Progenitor cell of endocrine pancreas (in vitro differentiated cells): ENCODE results near the gene IGFLR1. TPM values are rescaled to one million over a fixed set of nuclear protein-coding genes. Genes with fewer than 3 reads are reported as not detected.

ENCODE experiments used
- DNase-seq: peaks from one replicate; pipeline ENCODE4 v3.0.0; 2021; ENCODE audit warnings: low spot score; ENCODE audit not compliant: unreplicated experiment
- H3K27ac Mint-ChIP-seq: 2 replicates; pipeline ENCODE4 v1.8.0; 2021; ENCODE audit warnings: mild to moderate bottlenecking, moderate library complexity, mixed read lengths
- H3K27me3 Mint-ChIP-seq: 2 replicates; pipeline ENCODE4 v1.8.0; 2021; ENCODE audit warnings: mixed read lengths
- H3K36me3 Mint-ChIP-seq: 2 replicates; pipeline ENCODE4 v1.8.0; 2022; ENCODE audit warnings: mixed read lengths; ENCODE audit not compliant: insufficient read depth
- H3K4me1 Mint-ChIP-seq: 2 replicates; pipeline ENCODE4 v1.8.0; 2021; ENCODE audit warnings: low read depth, mixed read lengths
- H3K4me3 Mint-ChIP-seq: 2 replicates; pipeline ENCODE4 v1.8.0; 2021; ENCODE audit warnings: low read depth, mild to moderate bottlenecking, moderate library complexity, mixed read lengths
- H3K9me3 Mint-ChIP-seq: 2 replicates; pipeline ENCODE4 v1.8.0; 2021; ENCODE audit warnings: low read depth, mixed read lengths
- CTCF ChIP-seq: fragments of 200-600 bp; sonication (generic); IDR thresholded peaks from one replicate; pipeline ENCODE4 v1.5.0; 2021; ENCODE audit warnings: antibody characterized with exemption, mild to moderate bottlenecking; ENCODE audit not compliant: unreplicated experiment
- total RNA-seq: library from RNA; stranded (reverse); gene quantifications from 2 replicates; pipeline ENCODE4 v1.2.1, GENCODE V29; 2021

Gene IGFLR1
- total RNA-seq, 1 donor from 2014 or later: 5.1 TPM

- Mint-ChIP-seq H3K4me1 (peaks cover 9% of the 10 kb centered on the region), H3K27ac (peak overlapping the region; percentile 98), H3K9me3 (no peaks in the 10 kb centered on the region), H3K4me3 (peak overlapping the region; percentile 76), H3K27me3 (no peaks in the 10 kb centered on the region), H3K36me3 (peaks cover 9% of the 10 kb centered on the region)
- TF ChIP-seq CTCF: peak; percentile 52
- DNase-seq: peak; percentile 94
Measured at GRCh38 chr19:35740423-35741202, 1.6 kb downstream of the IGFLR1 start.

- H3K9me3 Mint-ChIP-seq: no peaks in the 10 kb centered on the region
- H3K4me3 Mint-ChIP-seq: peak overlapping the region; percentile 76
- no peak for TF ChIP-seq CTCF
- no peak for DNase-seq
- H3K36me3 Mint-ChIP-seq: peaks cover 10% of the 10 kb centered on the region
- no peaks in the 10 kb centered on the region for H3K27me3 Mint-ChIP-seq
- H3K27ac Mint-ChIP-seq: no peak overlapping the region
- H3K4me1 Mint-ChIP-seq: peaks cover 7% of the 10 kb centered on the region
Measured at GRCh38 chr19:35740108-35740422, 2.2 kb downstream of the IGFLR1 start.

GRCh38 chr19:35739275-35740107 lies 2.8 kb downstream of the IGFLR1 start:
- H3K4me3 Mint-ChIP-seq: peak overlapping the region; percentile 76
- no peak for DNase-seq
- no peak for TF ChIP-seq CTCF
- peaks cover 13% of the 10 kb centered on the region for H3K36me3 Mint-ChIP-seq
- H3K4me1 Mint-ChIP-seq: peaks cover 4% of the 10 kb centered on the region
- H3K27ac Mint-ChIP-seq: peak overlapping the region; percentile 45
- no peaks in the 10 kb centered on the region for H3K27me3 Mint-ChIP-seq
- no peaks in the 10 kb centered on the region for H3K9me3 Mint-ChIP-seq

- no peak overlapping the region for H3K27ac Mint-ChIP-seq
- peaks cover 3% of the 10 kb centered on the region for H3K4me1 Mint-ChIP-seq
- H3K36me3 Mint-ChIP-seq: peaks cover 18% of the 10 kb centered on the region
- no peak for DNase-seq
- no peak overlapping the region for H3K4me3 Mint-ChIP-seq
- no peaks in the 10 kb centered on the region for H3K27me3 Mint-ChIP-seq
- no peak for TF ChIP-seq CTCF
- H3K9me3 Mint-ChIP-seq: no peaks in the 10 kb centered on the region
Measured at GRCh38 chr19:35738887-35739229, 3.4 kb downstream of the IGFLR1 start.

GRCh38 chr19:35738021-35738886 lies 4.0 kb downstream of the IGFLR1 start:
- Mint-ChIP-seq H3K27me3 (no peaks in the 10 kb centered on the region), H3K9me3 (no peaks in the 10 kb centered on the region), H3K4me1 (peaks cover 3% of the 10 kb centered on the region), H3K27ac (no peak overlapping the region), H3K36me3 (peaks cover 19% of the 10 kb centered on the region), H3K4me3 (no peak overlapping the region)
- TF ChIP-seq CTCF: no peak
- no peak for DNase-seq
